GM10847 (cell line): ENCODE measurements around the gene MRTFA.

Experiments
- POLR2A ChIP-seq: IDR thresholded peaks from 2 replicates; pipeline ENCODE4 v1.6.1; 2011; ENCODE audit not compliant: insufficient read length; ENCODE audit errors: extremely low read depth

Gene MRTFA

GRCh38 chr22:40557972-40558371 lies 78.5 kb downstream of the MRTFA start:
- no peak for TF ChIP-seq POLR2A

GRCh38 chr22:40556641-40557040 lies 79.9 kb downstream of the MRTFA start:
- no peak for TF ChIP-seq POLR2A

- no peak for TF ChIP-seq POLR2A
These were observed 83.4 kb downstream of the MRTFA start for GRCh38 chr22:40553014-40553554.

GRCh38 chr22:40552070-40552469 lies 84.4 kb downstream of the MRTFA start:
- no peak for TF ChIP-seq POLR2A

- TF ChIP-seq POLR2A, result no peak
These were observed 88.8 kb downstream of the MRTFA start for GRCh38 chr22:40547729-40548143.

- TF ChIP-seq POLR2A, result no peak
These were observed 91.8 kb downstream of the MRTFA start for GRCh38 chr22:40544758-40545157.

GRCh38 chr22:40542821-40543540 lies 93.5 kb downstream of the MRTFA start:
- no peak for TF ChIP-seq POLR2A

GRCh38 chr22:40541300-40541699 lies 95.2 kb downstream of the MRTFA start:
- TF ChIP-seq POLR2A, result no peak

- TF ChIP-seq POLR2A, result no peak
These were observed 96.3 kb downstream of the MRTFA start for GRCh38 chr22:40540265-40540664.

- TF ChIP-seq POLR2A, result no peak
These were observed 100.9 kb downstream of the MRTFA start for GRCh38 chr22:40535642-40536041.

- no peak for TF ChIP-seq POLR2A
These were observed 101.4 kb downstream of the MRTFA start for GRCh38 chr22:40535189-40535512.

GRCh38 chr22:40534379-40535188 lies 101.9 kb downstream of the MRTFA start:
- no peak for TF ChIP-seq POLR2A

GRCh38 chr22:40533712-40534378 lies 102.7 kb downstream of the MRTFA start:
- no peak for TF ChIP-seq POLR2A

- no peak for TF ChIP-seq POLR2A
These were observed 104.3 kb downstream of the MRTFA start for GRCh38 chr22:40531951-40532900.

- TF ChIP-seq POLR2A, result no peak
These were observed 106.7 kb downstream of the MRTFA start for GRCh38 chr22:40529821-40530220.
